PC-9 (cell line): ENCODE measurements around the gene DNAI1. TPM values are rescaled to one million over a fixed set of nuclear protein-coding genes. Genes with fewer than 3 reads are reported as not detected.

Experiments
- BruUV-seq: library from RNA; stranded (reverse); fragments of 400-500 nt; replicated peaks from 2 replicates; lab custom pipeline; 2021; lab: Mats Ljungman, UMichigan
- CTCF ChIA-PET: fragments of 300-600 bp; sonication (Branson Sonifier 250); formaldehyde crosslinking; loops from one replicate; lab custom pipeline; 2022; ENCODE audit warnings: antibody characterized with exemption; lab: Charles Lee
- POLR2A ChIA-PET: fragments of 300-600 bp; sonication (Branson Sonifier 250); formaldehyde crosslinking; loops from one replicate; lab custom pipeline; 2022; ENCODE audit warnings: antibody characterized with exemption; ENCODE audit not compliant: unreplicated experiment; lab: Charles Lee
- DNase-seq, 2 experiments: peaks; one replicate each; pipeline versions ENCODE4 v3.0.0 to v3.0.0-alpha.2; 2015 to 2022; ENCODE audit warnings: mixed read lengths in 1 of 2
- H2AFZ ChIP-seq: fragments of 200-600 bp; sonication (generic); 2 replicates; pipeline ENCODE4 v1.8.1; 2017; ENCODE audit warnings: antibody characterized with exemption
- H3F3A ChIP-seq: fragments of 200-600 bp; sonication (generic); 2 replicates; pipeline ENCODE4 v1.8.1; 2017; ENCODE audit warnings: antibody characterized with exemption, mild to moderate bottlenecking, low read depth; ENCODE audit not compliant: insufficient read depth
- H3K27ac ChIP-seq: fragments of 200-600 bp; sonication (generic); 2 replicates; pipeline ENCODE4 v1.6.1; 2016; ENCODE audit warnings: mixed run types
- H3K27me3 ChIP-seq: fragments of 200-600 bp; sonication (generic); 2 replicates; pipeline ENCODE4 v1.6.1; 2016; ENCODE audit warnings: low read depth, mixed run types; ENCODE audit not compliant: insufficient read depth
- H3K36me3 ChIP-seq: fragments of 200-600 bp; sonication (generic); 2 replicates; pipeline ENCODE4 v1.6.1; 2016; ENCODE audit warnings: low read depth, mixed run types
- H3K4me1 ChIP-seq: fragments of 200-600 bp; sonication (generic); replicated peaks from 2 replicates; pipeline ENCODE4 v1.6.1; 2016; ENCODE audit warnings: mixed run types; ENCODE audit not compliant: insufficient read depth
- H3K4me2 ChIP-seq: fragments of 200-600 bp; sonication (generic); 2 replicates; pipeline ENCODE4 v1.6.1; 2017; ENCODE audit warnings: mixed run types
- H3K4me3 ChIP-seq: fragments of 200-600 bp; sonication (generic); 2 replicates; pipeline ENCODE4 v1.6.1; 2016; ENCODE audit warnings: mixed run types
- H3K79me2 ChIP-seq: fragments of 200-600 bp; sonication (generic); 2 replicates; pipeline ENCODE4 v1.6.1; 2017; ENCODE audit warnings: low read depth, mixed run types
- H3K9me2 ChIP-seq: fragments of 200-600 bp; sonication (generic); 2 replicates; pipeline ENCODE4 v1.8.1; 2017; ENCODE audit warnings: mild to moderate bottlenecking; ENCODE audit not compliant: insufficient read depth
- H3K9me3 ChIP-seq: fragments of 200-600 bp; sonication (generic); 2 replicates; pipeline ENCODE4 v1.8.1; 2016; ENCODE audit warnings: low read depth; ENCODE audit not compliant: insufficient read depth
- H4K20me1 ChIP-seq: fragments of 200-600 bp; sonication (generic); 2 replicates; pipeline ENCODE4 v1.8.1; 2017; ENCODE audit not compliant: insufficient read depth
- CTCF ChIP-seq: fragments of 200-600 bp; sonication (generic); conservative IDR thresholded peaks from 2 replicates; pipeline ENCODE4 v1.6.1; 2017; ENCODE audit warnings: mixed run types, antibody characterized with exemption, mild to moderate bottlenecking, moderate library complexity
- EZH2 ChIP-seq: fragments of 200-600 bp; sonication (generic); IDR thresholded peaks from 2 replicates; pipeline ENCODE4 v1.8.0; 2017; ENCODE audit warnings: antibody characterized with exemption, low read depth
- intact Hi-C: fragments of 100-400 bp; cut with micrococcal nuclease; formaldehyde crosslinking; loops from one replicate; pipeline ENCODE4 v1.10.0; 2022; ENCODE audit not compliant: unreplicated experiment
- total RNA-seq: library from RNA; stranded (reverse); gene quantifications from 2 replicates; pipeline ENCODE4 v1.2.3, GENCODE V29; 2021

DNAI1 gene
- total RNA-seq, 1 experiment from 2014 or later = 1.6 TPM

DNA sequence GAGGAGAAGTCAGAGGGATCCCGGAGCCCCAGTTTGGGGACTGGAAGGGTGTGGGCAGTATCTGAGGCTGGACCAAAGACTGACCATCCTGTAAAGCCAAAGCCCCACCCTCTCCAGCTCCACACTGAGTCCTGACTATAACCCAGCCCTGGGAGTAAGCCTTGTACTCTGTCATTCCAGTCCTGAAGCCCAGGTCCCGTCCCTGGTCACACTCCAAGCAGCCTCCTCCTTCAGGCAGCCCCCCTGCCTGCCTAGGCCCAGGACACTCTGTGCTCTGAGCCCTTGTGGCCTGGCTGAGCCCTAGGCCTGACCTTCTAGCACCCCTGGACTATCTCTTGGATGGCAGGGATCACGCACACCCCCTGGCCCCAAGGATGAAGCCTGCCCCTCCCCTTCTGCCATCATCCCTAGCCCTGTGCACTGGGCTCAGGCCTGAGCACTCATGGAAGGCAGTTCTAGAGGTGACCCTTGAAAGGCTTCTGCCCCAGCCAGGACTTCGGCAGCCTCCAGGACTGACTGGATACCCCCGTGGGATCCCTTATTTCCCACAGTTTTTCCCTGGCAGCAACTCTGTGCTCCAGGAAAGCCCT, 92.2 kb downstream of the DNAI1 start:
- TF ChIP-seq CTCF (no peak), EZH2 (no peak)
- Histone ChIP-seq H3K27me3 (peaks cover 54% of the 10 kb centered on the region), H4K20me1 (no peaks in the 10 kb centered on the region), H3F3A (no peaks in the 10 kb centered on the region), H3K4me3 (no peak overlapping the region), H2AFZ (no peak overlapping the region), H3K9me3 (no peaks in the 10 kb centered on the region), H3K79me2 (no peaks in the 10 kb centered on the region), H3K4me2 (no peak overlapping the region), H3K27ac (no peak overlapping the region), H3K9me2 (no peaks in the 10 kb centered on the region), H3K4me1 (no peaks in the 10 kb centered on the region), H3K36me3 (no peaks in the 10 kb centered on the region)
- no TSS peak for BruUV-seq
- POLR2A ChIA-PET = no interaction called here
- no peak for DNase-seq
- intact Hi-C loops = no loop called here
- CTCF ChIA-PET = no interaction called here

DNA sequence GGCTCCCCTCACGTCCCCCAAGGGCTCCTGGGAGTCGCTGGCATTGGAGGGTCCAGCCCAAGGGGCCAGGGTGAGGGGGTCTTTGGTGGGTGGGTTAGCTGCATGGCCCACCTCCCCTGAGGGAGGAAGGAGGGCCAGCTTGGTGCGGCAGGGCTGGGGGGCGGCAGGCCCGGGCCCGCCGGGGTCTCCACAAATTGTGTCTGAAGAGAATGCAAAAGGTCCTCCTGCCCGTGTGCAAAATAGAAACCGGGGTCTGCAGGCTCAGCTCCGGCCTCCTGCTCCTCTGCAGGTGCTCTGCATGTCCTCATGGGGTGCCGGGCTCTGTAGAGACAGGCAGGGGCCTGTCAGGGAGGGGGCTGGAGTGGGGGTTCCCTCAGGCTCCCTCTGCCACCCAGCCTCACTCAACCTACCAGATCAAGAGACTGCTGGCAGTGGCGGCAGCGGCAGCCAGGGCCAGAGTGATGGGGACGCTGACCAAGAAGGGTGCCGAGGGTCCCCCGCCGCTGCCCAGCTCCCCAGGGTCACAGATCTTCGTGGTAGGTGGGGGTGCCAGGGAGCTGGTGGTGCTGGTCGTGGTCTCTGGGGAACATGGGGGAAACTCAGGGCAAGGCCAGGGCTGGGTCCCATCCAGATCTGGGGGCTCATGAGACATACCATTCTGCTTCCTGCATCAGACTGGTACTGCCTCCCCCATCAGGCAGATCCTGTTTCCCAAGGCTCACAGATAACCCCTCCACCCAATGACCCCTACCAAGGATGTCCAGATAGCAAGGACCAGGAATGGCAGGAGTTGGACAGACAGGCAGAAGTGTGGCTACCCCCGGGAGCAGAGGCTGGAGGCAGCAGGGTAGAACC, 93.4 kb downstream of the DNAI1 start:
- Histone ChIP-seq H3F3A (no peaks in the 10 kb centered on the region), H3K4me3 (no peak overlapping the region), H4K20me1 (no peaks in the 10 kb centered on the region), H3K27ac (no peak overlapping the region), H2AFZ (no peak overlapping the region), H3K9me2 (no peaks in the 10 kb centered on the region), H3K27me3 (peaks cover 60% of the 10 kb centered on the region), H3K4me1 (no peaks in the 10 kb centered on the region), H3K79me2 (no peaks in the 10 kb centered on the region), H3K36me3 (no peaks in the 10 kb centered on the region), H3K9me3 (no peaks in the 10 kb centered on the region), H3K4me2 (no peak overlapping the region)
- ChIA-PET CTCF (no interaction called here), POLR2A (no interaction called here)
- BruUV-seq = no TSS peak
- TF ChIP-seq CTCF (no peak), EZH2 (no peak)
- intact Hi-C loops = no loop called here
- DNase-seq = no peak

- intact Hi-C loops = no loop called here
- Histone ChIP-seq H3K9me2 (no peaks in the 10 kb centered on the region), H3K4me1 (no peaks in the 10 kb centered on the region), H3K79me2 (no peaks in the 10 kb centered on the region), H3F3A (no peaks in the 10 kb centered on the region), H3K27ac (no peak overlapping the region), H4K20me1 (no peaks in the 10 kb centered on the region), H3K4me2 (no peak overlapping the region), H3K36me3 (no peaks in the 10 kb centered on the region), H3K9me3 (no peaks in the 10 kb centered on the region), H3K27me3 (peaks cover 60% of the 10 kb centered on the region), H2AFZ (no peak overlapping the region), H3K4me3 (no peak overlapping the region)
- TF ChIP-seq EZH2 (no peak), CTCF (no peak)
- POLR2A ChIA-PET = no interaction called here
- CTCF ChIA-PET = interaction anchor here (0.5 kb wide), 1 partner anchor 149 kb away, joined by 3 read pairs; no protein-coding TSS in a partner anchor
- no TSS peak for BruUV-seq
- DNase-seq = no peak
Measured at GRCh38 chr9:34552606-34552981, 94.0 kb downstream of the DNAI1 start.
